GM23338 (cell line): Measurements from ENCODE around the gene CPEB2. TPM values are rescaled to one million over a fixed set of nuclear protein-coding genes. Genes with fewer than 3 reads are reported as not detected.

ENCODE experiments used
- ATAC-seq: fragments of 200-7000 bp; cut with Tn5 transposase; 3 replicates; pipeline ENCODE4 v1.9.1; 2020
- DNase-seq: peaks from one replicate; pipeline ENCODE4 v3.0.0-alpha.2; 2015; ENCODE audit warnings: low spot score
- H2AFZ ChIP-seq: fragments of 200-600 bp; sonication (generic); 2 replicates; pipeline ENCODE4 v1.8.0; 2016; ENCODE audit warnings: antibody characterized with exemption, mild to moderate bottlenecking, moderate library complexity
- H3F3A ChIP-seq: fragments of 200-600 bp; sonication (generic); replicated peaks from 2 replicates; pipeline ENCODE4 v1.8.0; 2017; ENCODE audit warnings: antibody characterized with exemption, mixed run types, low read depth
- H3K27ac ChIP-seq: fragments of 200-600 bp; sonication (generic); 2 replicates; pipeline ENCODE4 v1.6.1; 2016; ENCODE audit warnings: low read depth
- H3K27me3 ChIP-seq: fragments of 200-600 bp; sonication (generic); 2 replicates; pipeline ENCODE4 v1.8.0; 2016; ENCODE audit warnings: mild to moderate bottlenecking, mixed run types, moderate library complexity; ENCODE audit not compliant: insufficient read depth
- H3K36me3 ChIP-seq: fragments of 200-600 bp; sonication (generic); 2 replicates; pipeline ENCODE4 v1.8.0; 2016; ENCODE audit warnings: mild to moderate bottlenecking; ENCODE audit not compliant: insufficient read depth
- H3K4me1 ChIP-seq: fragments of 200-600 bp; sonication (generic); 2 replicates; pipeline ENCODE4 v1.8.0; 2016; ENCODE audit warnings: mild to moderate bottlenecking, moderate library complexity; ENCODE audit not compliant: insufficient read depth
- H3K4me2 ChIP-seq: fragments of 200-600 bp; sonication (generic); 2 replicates; pipeline ENCODE4 v1.7.1; 2017; ENCODE audit warnings: mixed run types
- H3K4me3 ChIP-seq: fragments of 200-600 bp; sonication (generic); 2 replicates; pipeline ENCODE4 v1.6.1; 2016; ENCODE audit warnings: mixed run types
- H3K79me2 ChIP-seq: fragments of 200-600 bp; sonication (generic); replicated peaks from 2 replicates; pipeline ENCODE4 v1.8.0; 2017; ENCODE audit warnings: mild to moderate bottlenecking; ENCODE audit not compliant: insufficient read depth
- H3K9me2 ChIP-seq: fragments of 200-600 bp; sonication (generic); 2 replicates; pipeline ENCODE4 v1.8.0; 2017; ENCODE audit not compliant: insufficient read depth
- H4K20me1 ChIP-seq: fragments of 200-600 bp; sonication (generic); replicated peaks from 2 replicates; pipeline ENCODE4 v1.8.0; 2017; ENCODE audit warnings: mild to moderate bottlenecking; ENCODE audit not compliant: insufficient read depth
- H3K27ac Mint-ChIP-seq: 2 replicates; pipeline ENCODE4 v1.8.0; 2020; ENCODE audit warnings: inconsistent platforms, mild to moderate bottlenecking, moderate library complexity, mixed read lengths
- H3K27me3 Mint-ChIP-seq: 3 replicates; pipeline ENCODE4 v1.8.0; 2022; ENCODE audit warnings: low read depth, mild to moderate bottlenecking, moderate library complexity, mixed read lengths, inconsistent platforms; ENCODE audit not compliant: insufficient read depth, poor library complexity
- H3K36me3 Mint-ChIP-seq: 3 replicates; pipeline ENCODE4 v1.8.0; 2021; ENCODE audit warnings: low read depth, mild to moderate bottlenecking, inconsistent platforms, moderate library complexity, mixed read lengths
- H3K4me1 Mint-ChIP-seq: 3 replicates; pipeline ENCODE4 v1.8.0; 2020; ENCODE audit warnings: mild to moderate bottlenecking, inconsistent platforms, mixed read lengths
- H3K4me3 Mint-ChIP-seq: 3 replicates; pipeline ENCODE4 v1.8.0; 2021; ENCODE audit warnings: moderate library complexity, mild to moderate bottlenecking, inconsistent platforms, mixed read lengths
- H3K9me3 Mint-ChIP-seq: 3 replicates; pipeline ENCODE4 v1.8.0; 2020; ENCODE audit warnings: moderate library complexity, mild to moderate bottlenecking, inconsistent platforms, mixed read lengths
- CREB1 ChIP-seq: fragments of 250-450 bp; sonication (Bioruptor Pico); IDR thresholded peaks from 2 replicates; pipeline ENCODE4 v1.5.0; 2020; ENCODE audit warnings: low read depth, mild to moderate bottlenecking, moderate library complexity
- JUNB ChIP-seq: IDR thresholded peaks from one replicate; pipeline ENCODE4 v1.6.1; 2016; ENCODE audit warnings: antibody characterized with exemption; ENCODE audit not compliant: unreplicated experiment
- ZNF114 ChIP-seq: fragments of 250-450 bp; sonication (Bioruptor Pico); IDR thresholded peaks from 2 replicates; pipeline ENCODE4 v1.5.0; 2020; ENCODE audit warnings: mild to moderate bottlenecking, moderate library complexity
- polyA plus RNA-seq: library from polyadenylated mRNA; unstranded; fragments of >200 nt; fragmentation: Nextera tagmentation; extraction: Ambion mirVana; gene quantifications from 2 replicates; pipeline ENCODE4 v1.2.1, GENCODE V29; 2016
- total RNA-seq: library from RNA; depleted of rRNA; stranded (reverse); fragments of >200 nt; shearing (Covaris generic); gene quantifications from 2 replicates; pipeline ENCODE4 v1.2.3, GENCODE V29; 2014
- TF ChIP-seq, protein P1 (sequence below): fragments of 250-450 bp; sonication (Bioruptor Pico); IDR thresholded peaks from 2 replicates; pipeline ENCODE4 v1.5.0; 2020; ENCODE audit warnings: mild to moderate bottlenecking, moderate library complexity
- TF ChIP-seq, protein P2 (sequence below): IDR thresholded peaks from one replicate; pipeline ENCODE4 v1.6.1; 2018; ENCODE audit warnings: antibody characterized with exemption; ENCODE audit not compliant: unreplicated experiment
- TF ChIP-seq, protein P3 (sequence below): IDR thresholded peaks from 2 replicates; pipeline ENCODE4 v1.6.1; 2016; ENCODE audit warnings: antibody characterized with exemption

CPEB2 gene
- total and polyA plus RNA-seq, 2 experiments from 2014 or later: 0.66 to 2.4 TPM

DNA sequence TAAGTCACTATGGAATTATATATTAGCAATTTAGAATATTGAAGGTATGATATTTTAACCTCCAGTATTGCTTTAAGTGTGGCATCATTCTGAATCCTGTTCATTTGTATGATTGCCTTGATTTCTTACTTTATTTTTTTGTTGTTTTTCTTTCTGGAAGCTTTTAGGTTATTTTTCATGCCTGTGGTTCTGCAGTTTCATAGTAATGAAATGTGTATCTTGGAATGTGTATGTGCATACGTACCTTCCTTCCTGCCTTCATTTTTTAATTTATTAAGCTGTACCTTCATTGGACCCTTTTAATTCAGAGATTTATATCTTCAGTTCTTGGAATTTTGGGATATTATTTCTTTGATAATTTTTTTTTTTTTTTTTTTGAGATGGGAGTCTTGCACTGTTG, 22.1 kb downstream of the CPEB2 start:
- Mint-ChIP-seq H3K9me3 (no peaks in the 10 kb centered on the region), H3K36me3 (no peaks in the 10 kb centered on the region), H3K27ac (no peak overlapping the region), H3K4me1 (peaks cover 9% of the 10 kb centered on the region), H3K4me3 (no peak overlapping the region), H3K27me3 (no peaks in the 10 kb centered on the region)
- no peaks in the 10 kb centered on the region for H3K27me3 ChIP-seq
- H3K36me3 ChIP-seq: no peaks in the 10 kb centered on the region
- H4K20me1 ChIP-seq: no peaks in the 10 kb centered on the region
- TF ChIP-seq, protein P1, sequence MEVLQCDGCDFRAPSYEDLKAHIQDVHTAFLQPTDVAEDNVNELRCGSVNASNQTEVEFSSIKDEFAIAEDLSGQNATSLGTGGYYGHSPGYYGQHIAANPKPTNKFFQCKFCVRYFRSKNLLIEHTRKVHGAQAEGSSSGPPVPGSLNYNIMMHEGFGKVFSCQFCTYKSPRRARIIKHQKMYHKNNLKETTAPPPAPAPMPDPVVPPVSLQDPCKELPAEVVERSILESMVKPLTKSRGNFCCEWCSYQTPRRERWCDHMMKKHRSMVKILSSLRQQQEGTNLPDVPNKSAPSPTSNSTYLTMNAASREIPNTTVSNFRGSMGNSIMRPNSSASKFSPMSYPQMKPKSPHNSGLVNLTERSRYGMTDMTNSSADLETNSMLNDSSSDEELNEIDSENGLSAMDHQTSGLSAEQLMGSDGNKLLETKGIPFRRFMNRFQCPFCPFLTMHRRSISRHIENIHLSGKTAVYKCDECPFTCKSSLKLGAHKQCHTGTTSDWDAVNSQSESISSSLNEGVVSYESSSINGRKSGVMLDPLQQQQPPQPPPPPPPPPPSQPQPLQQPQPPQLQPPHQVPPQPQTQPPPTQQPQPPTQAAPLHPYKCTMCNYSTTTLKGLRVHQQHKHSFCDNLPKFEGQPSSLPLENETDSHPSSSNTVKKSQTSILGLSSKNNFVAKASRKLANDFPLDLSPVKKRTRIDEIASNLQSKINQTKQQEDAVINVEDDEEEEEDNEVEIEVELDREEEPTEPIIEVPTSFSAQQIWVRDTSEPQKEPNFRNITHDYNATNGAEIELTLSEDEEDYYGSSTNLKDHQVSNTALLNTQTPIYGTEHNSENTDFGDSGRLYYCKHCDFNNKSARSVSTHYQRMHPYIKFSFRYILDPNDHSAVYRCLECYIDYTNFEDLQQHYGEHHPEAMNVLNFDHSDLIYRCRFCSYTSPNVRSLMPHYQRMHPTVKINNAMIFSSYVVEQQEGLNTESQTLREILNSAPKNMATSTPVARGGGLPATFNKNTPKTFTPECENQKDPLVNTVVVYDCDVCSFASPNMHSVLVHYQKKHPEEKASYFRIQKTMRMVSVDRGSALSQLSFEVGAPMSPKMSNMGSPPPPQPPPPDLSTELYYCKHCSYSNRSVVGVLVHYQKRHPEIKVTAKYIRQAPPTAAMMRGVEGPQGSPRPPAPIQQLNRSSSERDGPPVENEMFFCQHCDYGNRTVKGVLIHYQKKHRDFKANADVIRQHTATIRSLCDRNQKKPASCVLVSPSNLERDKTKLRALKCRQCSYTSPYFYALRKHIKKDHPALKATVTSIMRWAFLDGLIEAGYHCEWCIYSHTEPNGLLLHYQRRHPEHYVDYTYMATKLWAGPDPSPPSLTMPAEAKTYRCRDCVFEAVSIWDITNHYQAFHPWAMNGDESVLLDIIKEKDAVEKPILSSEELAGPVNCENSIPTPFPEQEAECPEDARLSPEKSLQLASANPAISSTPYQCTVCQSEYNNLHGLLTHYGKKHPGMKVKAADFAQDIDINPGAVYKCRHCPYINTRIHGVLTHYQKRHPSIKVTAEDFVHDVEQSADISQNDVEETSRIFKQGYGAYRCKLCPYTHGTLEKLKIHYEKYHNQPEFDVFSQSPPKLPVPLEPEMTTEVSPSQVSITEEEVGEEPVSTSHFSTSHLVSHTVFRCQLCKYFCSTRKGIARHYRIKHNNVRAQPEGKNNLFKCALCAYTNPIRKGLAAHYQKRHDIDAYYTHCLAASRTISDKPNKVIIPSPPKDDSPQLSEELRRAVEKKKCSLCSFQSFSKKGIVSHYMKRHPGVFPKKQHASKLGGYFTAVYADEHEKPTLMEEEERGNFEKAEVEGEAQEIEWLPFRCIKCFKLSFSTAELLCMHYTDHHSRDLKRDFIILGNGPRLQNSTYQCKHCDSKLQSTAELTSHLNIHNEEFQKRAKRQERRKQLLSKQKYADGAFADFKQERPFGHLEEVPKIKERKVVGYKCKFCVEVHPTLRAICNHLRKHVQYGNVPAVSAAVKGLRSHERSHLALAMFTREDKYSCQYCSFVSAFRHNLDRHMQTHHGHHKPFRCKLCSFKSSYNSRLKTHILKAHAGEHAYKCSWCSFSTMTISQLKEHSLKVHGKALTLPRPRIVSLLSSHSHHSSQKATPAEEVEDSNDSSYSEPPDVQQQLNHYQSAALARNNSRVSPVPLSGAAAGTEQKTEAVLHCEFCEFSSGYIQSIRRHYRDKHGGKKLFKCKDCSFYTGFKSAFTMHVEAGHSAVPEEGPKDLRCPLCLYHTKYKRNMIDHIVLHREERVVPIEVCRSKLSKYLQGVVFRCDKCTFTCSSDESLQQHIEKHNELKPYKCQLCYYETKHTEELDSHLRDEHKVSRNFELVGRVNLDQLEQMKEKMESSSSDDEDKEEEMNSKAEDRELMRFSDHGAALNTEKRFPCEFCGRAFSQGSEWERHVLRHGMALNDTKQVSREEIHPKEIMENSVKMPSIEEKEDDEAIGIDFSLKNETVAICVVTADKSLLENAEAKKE (CRISPR knock-in tag): no peak
- TF ChIP-seq JUNB (no peak), ZNF114 (CRISPR knock-in tag) (no peak), CREB1 (no peak)
- TF ChIP-seq, protein P2, sequence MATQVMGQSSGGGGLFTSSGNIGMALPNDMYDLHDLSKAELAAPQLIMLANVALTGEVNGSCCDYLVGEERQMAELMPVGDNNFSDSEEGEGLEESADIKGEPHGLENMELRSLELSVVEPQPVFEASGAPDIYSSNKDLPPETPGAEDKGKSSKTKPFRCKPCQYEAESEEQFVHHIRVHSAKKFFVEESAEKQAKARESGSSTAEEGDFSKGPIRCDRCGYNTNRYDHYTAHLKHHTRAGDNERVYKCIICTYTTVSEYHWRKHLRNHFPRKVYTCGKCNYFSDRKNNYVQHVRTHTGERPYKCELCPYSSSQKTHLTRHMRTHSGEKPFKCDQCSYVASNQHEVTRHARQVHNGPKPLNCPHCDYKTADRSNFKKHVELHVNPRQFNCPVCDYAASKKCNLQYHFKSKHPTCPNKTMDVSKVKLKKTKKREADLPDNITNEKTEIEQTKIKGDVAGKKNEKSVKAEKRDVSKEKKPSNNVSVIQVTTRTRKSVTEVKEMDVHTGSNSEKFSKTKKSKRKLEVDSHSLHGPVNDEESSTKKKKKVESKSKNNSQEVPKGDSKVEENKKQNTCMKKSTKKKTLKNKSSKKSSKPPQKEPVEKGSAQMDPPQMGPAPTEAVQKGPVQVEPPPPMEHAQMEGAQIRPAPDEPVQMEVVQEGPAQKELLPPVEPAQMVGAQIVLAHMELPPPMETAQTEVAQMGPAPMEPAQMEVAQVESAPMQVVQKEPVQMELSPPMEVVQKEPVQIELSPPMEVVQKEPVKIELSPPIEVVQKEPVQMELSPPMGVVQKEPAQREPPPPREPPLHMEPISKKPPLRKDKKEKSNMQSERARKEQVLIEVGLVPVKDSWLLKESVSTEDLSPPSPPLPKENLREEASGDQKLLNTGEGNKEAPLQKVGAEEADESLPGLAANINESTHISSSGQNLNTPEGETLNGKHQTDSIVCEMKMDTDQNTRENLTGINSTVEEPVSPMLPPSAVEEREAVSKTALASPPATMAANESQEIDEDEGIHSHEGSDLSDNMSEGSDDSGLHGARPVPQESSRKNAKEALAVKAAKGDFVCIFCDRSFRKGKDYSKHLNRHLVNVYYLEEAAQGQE: no peak
- TF ChIP-seq, protein P3, sequence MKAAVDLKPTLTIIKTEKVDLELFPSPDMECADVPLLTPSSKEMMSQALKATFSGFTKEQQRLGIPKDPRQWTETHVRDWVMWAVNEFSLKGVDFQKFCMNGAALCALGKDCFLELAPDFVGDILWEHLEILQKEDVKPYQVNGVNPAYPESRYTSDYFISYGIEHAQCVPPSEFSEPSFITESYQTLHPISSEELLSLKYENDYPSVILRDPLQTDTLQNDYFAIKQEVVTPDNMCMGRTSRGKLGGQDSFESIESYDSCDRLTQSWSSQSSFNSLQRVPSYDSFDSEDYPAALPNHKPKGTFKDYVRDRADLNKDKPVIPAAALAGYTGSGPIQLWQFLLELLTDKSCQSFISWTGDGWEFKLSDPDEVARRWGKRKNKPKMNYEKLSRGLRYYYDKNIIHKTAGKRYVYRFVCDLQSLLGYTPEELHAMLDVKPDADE: no peak
- H2AFZ ChIP-seq: no peak overlapping the region
- H3K4me3 ChIP-seq: no peak overlapping the region
- no peak overlapping the region for H3K27ac ChIP-seq
- H3K9me2 ChIP-seq: no peaks in the 10 kb centered on the region
- no peaks in the 10 kb centered on the region for H3K79me2 ChIP-seq
- H3K4me1 ChIP-seq: peaks cover 5% of the 10 kb centered on the region; the same call in 1 of the 2 replicates
- no peaks in the 10 kb centered on the region for H3F3A ChIP-seq
- DNase-seq: no peak
- H3K4me2 ChIP-seq: no peak overlapping the region
- ATAC-seq: no peak
